Endothelial cell of umbilical vein (primary cell): Measurements from ENCODE around the gene C9. TPM values are rescaled to one million over a fixed set of nuclear protein-coding genes. Genes with fewer than 3 reads are reported as not detected.

Source experiments
- BruUV-seq: library from RNA; stranded (reverse); fragments of 400-500 nt; replicated peaks from 2 replicates; lab custom pipeline; 2021; lab: Mats Ljungman, UMichigan
- CTCF ChIA-PET: fragments of 300-600, 350-600 bp; sonication (Branson Sonifier 250); formaldehyde crosslinking; loops from one replicate; lab custom pipeline; 2021; ENCODE audit warnings: antibody characterized with exemption, inconsistent platforms; lab: Charles Lee
- POLR2A ChIA-PET: fragments of 300-600, 350-600 bp; sonication (Branson Sonifier 250); formaldehyde crosslinking; loops from one replicate; lab custom pipeline; 2021; ENCODE audit warnings: antibody characterized with exemption, inconsistent platforms; lab: Charles Lee
- DNase-seq: peaks from one replicate; pipeline ENCODE4 v3.0.0-alpha.2; 2011; ENCODE audit warnings: low read depth, low spot score
- FAIRE-seq: peaks from 2 replicates; lab custom pipeline; 2011; peaks lifted over from hg19 to GRCh38; lab: Jason Lieb, UNC
- H2AFZ ChIP-seq: 2 replicates; pipeline ENCODE4 v1.6.0; 2012; ENCODE audit warnings: low read depth, low read length, control low read depth, inconsistent platforms
- H3K27ac ChIP-seq: 2 replicates; pipeline ENCODE4 v1.5.1; 2011; ENCODE audit warnings: low read depth, mild to moderate bottlenecking, control low read depth, low read length, moderate library complexity; ENCODE audit not compliant: insufficient read depth
- H3K27me3 ChIP-seq, 2 experiments: 2 replicates each; pipeline versions ENCODE4 v1.6.0 to v1.6.1; 2011; ENCODE audit warnings: low read length in 2 of 2, mixed read lengths in 1 of 2; ENCODE audit not compliant: control insufficient read depth in 2 of 2, insufficient read depth in 2 of 2
- H3K36me3 ChIP-seq, 2 experiments: 2 replicates in 1 of 2; 3 replicates in 1 of 2; pipeline ENCODE4 v1.5.1; 2011; ENCODE audit warnings: low read length in 2 of 2, mild to moderate bottlenecking in 1 of 2, moderate library complexity in 1 of 2; ENCODE audit not compliant: control insufficient read depth in 2 of 2, insufficient read depth in 2 of 2; ENCODE audit errors: extremely low read depth in 1 of 2
- H3K4me1 ChIP-seq: 3 replicates; pipeline ENCODE4 v1.5.1; 2011; ENCODE audit warnings: mild to moderate bottlenecking, low read length; ENCODE audit not compliant: control insufficient read depth, insufficient read depth; ENCODE audit errors: extremely low read depth
- H3K4me2 ChIP-seq: 2 replicates; pipeline ENCODE4 v1.6.1; 2011; ENCODE audit warnings: low read length, control low read depth, mixed read lengths; ENCODE audit not compliant: insufficient read depth
- H3K4me3 ChIP-seq, 3 experiments: fragments of 200-600 bp in 1 of 3; sonication (generic), shearing (Covaris generic) in 1 of 3; replicated peaks in 1 of 3; 2 replicates each; pipeline ENCODE4 v1.5.1; 2011 to 2016; ENCODE audit warnings: control low read depth in 3 of 3, low read length in 3 of 3, mild to moderate bottlenecking in 2 of 3, inconsistent platforms in 1 of 3, low read depth in 1 of 3, moderate library complexity in 1 of 3; ENCODE audit not compliant: insufficient read depth in 1 of 3
- H3K79me2 ChIP-seq: 2 replicates; pipeline ENCODE4 v1.6.0; 2012; ENCODE audit warnings: low read length, inconsistent platforms; ENCODE audit not compliant: control insufficient read depth, insufficient read depth
- H3K9ac ChIP-seq: replicated peaks from 2 replicates; pipeline ENCODE3; 2011; ENCODE audit warnings: low read length, control low read depth; ENCODE audit not compliant: insufficient read depth; ENCODE audit errors: extremely low read depth
- H3K9me1 ChIP-seq: replicated peaks from 3 replicates; pipeline ENCODE4 v1.6.0; 2011; ENCODE audit warnings: mild to moderate bottlenecking, low read length; ENCODE audit not compliant: control insufficient read depth, insufficient read depth; ENCODE audit errors: extremely low read depth
- H3K9me3 ChIP-seq: replicated peaks from 2 replicates; pipeline ENCODE4 v1.5.1; 2012; ENCODE audit warnings: low read length, inconsistent platforms; ENCODE audit not compliant: control insufficient read depth, insufficient read depth
- H4K20me1 ChIP-seq: replicated peaks from 2 replicates; pipeline ENCODE3; 2011; ENCODE audit warnings: mild to moderate bottlenecking, low read length; ENCODE audit not compliant: control insufficient read depth, insufficient read depth; ENCODE audit errors: extremely low read depth
- EZH2 ChIP-seq: IDR thresholded peaks from 2 replicates; pipeline ENCODE4 v1.6.1; 2012; ENCODE audit warnings: borderline replicate concordance, low read depth, mild to moderate bottlenecking, moderate library complexity, low read length, inconsistent platforms; ENCODE audit not compliant: severe bottlenecking
- FOS ChIP-seq: IDR thresholded peaks from 2 replicates; pipeline ENCODE4 v1.6.1; 2011; ENCODE audit warnings: mild to moderate bottlenecking, low read length, moderate library complexity, borderline replicate concordance; ENCODE audit not compliant: insufficient read depth
- GATA2 ChIP-seq: IDR thresholded peaks from 2 replicates; pipeline ENCODE4 v1.7.0; 2011; ENCODE audit warnings: low read depth, mild to moderate bottlenecking, moderate library complexity, mixed read lengths, low read length; ENCODE audit not compliant: insufficient read length, insufficient read depth
- JUN ChIP-seq: IDR thresholded peaks from 2 replicates; pipeline ENCODE4 v1.6.1; 2011; ENCODE audit warnings: borderline replicate concordance, low read depth; ENCODE audit not compliant: insufficient read length, insufficient read depth
- MAX ChIP-seq: IDR thresholded peaks from 2 replicates; pipeline ENCODE4 v1.6.1; 2011; ENCODE audit not compliant: insufficient read depth, insufficient read length
- MYC ChIP-seq: IDR thresholded peaks from one replicate; pipeline ENCODE4 v1.6.1; 2011; ENCODE audit warnings: mild to moderate bottlenecking, low read depth, low read length
- POLR2A ChIP-seq: IDR thresholded peaks from 2 replicates; pipeline ENCODE4 v1.6.1; 2012; ENCODE audit warnings: low read depth, mild to moderate bottlenecking, control low read depth, low read length
- POLR2AphosphoS5 ChIP-seq: IDR thresholded peaks from 2 replicates; pipeline ENCODE4 v1.6.1; 2012; ENCODE audit warnings: low read depth, mild to moderate bottlenecking, control low read depth, low read length, moderate library complexity; ENCODE audit not compliant: insufficient read depth
- dilution Hi-C: fragments of 300-500 bp; cut with MboI; formaldehyde crosslinking; loops from one replicate; pipeline ENCODE4 v1.15.0; 2019; ENCODE audit warnings: low sequenced_read_pairs; ENCODE audit not compliant: extremely low pct_ligation_motif_present
- intact Hi-C: fragments of 100-400 bp; cut with micrococcal nuclease; formaldehyde crosslinking; loops from one replicate; pipeline ENCODE4 v1.10.0; 2022
- polyA plus RNA-seq, 4 experiments: library from polyadenylated mRNA; depleted of rRNA in 3 of 4; stranded (reverse) in 3 of 4; unstranded in 1 of 4; fragments of >200 nt; gene quantifications; 2 replicates each; pipeline versions ENCODE4 v1.2.1 to v1.2.3, GENCODE V29; 2011 to 2012; ENCODE audit warnings: missing spikeins in 1 of 4
- total RNA-seq: library from RNA; stranded (reverse); gene quantifications from 2 replicates; pipeline ENCODE4 v1.2.3, GENCODE V29; 2021
- TF ChIP-seq, protein P1 (sequence below), 2 donors: IDR thresholded peaks; 1 replicate in 1 of 2; 2 replicates in 1 of 2; pipeline ENCODE4 v1.5.1; 2011; ENCODE audit warnings: low read length in 2 of 2, mild to moderate bottlenecking in 2 of 2, moderate library complexity in 2 of 2, control low read depth in 1 of 2, inconsistent platforms in 1 of 2, low read depth in 1 of 2; ENCODE audit not compliant: insufficient read depth in 1 of 2; ENCODE audit errors: extremely low read depth in 1 of 2

C9 gene
- total and polyA plus RNA-seq, 2 donors (not counting 3 experiments of a cell fraction or from before 2014, with no cell fraction given): 0.33 TPM; not detected in 1

DNA sequence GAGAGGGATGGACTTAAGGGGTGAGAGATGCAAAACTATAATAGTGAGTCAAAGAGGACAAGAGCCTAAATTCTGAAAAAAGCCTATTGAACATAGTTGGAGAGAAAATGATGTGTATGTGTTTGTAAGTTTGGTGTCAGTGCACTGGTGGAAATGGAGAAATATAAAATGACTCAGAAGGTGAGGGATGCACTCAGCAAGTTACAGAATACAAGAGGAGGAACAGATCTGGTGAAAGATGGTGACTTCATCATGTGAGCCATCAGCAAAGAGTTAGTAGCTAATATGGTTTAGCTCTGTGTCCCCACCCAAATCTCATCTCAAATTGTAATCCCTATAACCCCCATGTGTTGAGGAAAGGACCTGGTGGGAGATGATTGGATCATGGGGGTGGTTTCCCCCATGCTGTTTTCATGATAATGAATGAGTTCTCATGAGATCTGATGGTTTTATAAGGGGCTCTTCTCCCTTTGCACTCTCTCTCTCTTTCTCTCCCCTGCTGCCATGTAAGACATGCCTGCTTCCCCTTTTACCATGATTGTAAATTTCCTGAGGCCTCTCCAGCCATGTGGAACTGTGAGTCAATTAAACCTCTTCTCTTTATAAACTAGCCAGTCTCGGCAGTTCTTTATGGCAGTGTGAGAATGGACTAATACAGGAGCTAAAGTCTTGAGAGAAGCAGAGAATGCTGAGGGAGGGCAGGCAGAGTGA lies 114.6 kb downstream of the C9 start:
- H3K4me1 ChIP-seq: no peaks in the 10 kb centered on the region
- DNase-seq: no peak
- no peaks in the 10 kb centered on the region for H3K79me2 ChIP-seq
- H3K9me3 ChIP-seq: no peaks in the 10 kb centered on the region
- H3K36me3 ChIP-seq: no peaks in the 10 kb centered on the region
- no TSS peak for BruUV-seq
- ChIA-PET POLR2A (no interaction called here), CTCF (interaction anchor here (0.7 kb wide), 1 partner anchor 32 kb away, joined by 3 read pairs; no protein-coding TSS in a partner anchor)
- H3K4me2 ChIP-seq: no peak overlapping the region
- TF ChIP-seq EZH2: no peak
- TF ChIP-seq, protein P1, sequence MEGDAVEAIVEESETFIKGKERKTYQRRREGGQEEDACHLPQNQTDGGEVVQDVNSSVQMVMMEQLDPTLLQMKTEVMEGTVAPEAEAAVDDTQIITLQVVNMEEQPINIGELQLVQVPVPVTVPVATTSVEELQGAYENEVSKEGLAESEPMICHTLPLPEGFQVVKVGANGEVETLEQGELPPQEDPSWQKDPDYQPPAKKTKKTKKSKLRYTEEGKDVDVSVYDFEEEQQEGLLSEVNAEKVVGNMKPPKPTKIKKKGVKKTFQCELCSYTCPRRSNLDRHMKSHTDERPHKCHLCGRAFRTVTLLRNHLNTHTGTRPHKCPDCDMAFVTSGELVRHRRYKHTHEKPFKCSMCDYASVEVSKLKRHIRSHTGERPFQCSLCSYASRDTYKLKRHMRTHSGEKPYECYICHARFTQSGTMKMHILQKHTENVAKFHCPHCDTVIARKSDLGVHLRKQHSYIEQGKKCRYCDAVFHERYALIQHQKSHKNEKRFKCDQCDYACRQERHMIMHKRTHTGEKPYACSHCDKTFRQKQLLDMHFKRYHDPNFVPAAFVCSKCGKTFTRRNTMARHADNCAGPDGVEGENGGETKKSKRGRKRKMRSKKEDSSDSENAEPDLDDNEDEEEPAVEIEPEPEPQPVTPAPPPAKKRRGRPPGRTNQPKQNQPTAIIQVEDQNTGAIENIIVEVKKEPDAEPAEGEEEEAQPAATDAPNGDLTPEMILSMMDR (IDR thresholded peaks at IDR 0.05; ENCODE audit: extremely low read depth in 1 of 2, insufficient read depth in 1 of 2, low read depth in 1 of 2, low read length in 2 of 2): no peak
- no peak for TF ChIP-seq MAX
- no peak for TF ChIP-seq GATA2
- TF ChIP-seq POLR2A: no peak
- no peak for TF ChIP-seq FOS
- no peak for TF ChIP-seq POLR2AphosphoS5
- no peak for TF ChIP-seq JUN
- no peak for TF ChIP-seq MYC
- no peak for FAIRE-seq
- no peaks in the 10 kb centered on the region for H3K27me3 ChIP-seq
- H3K9ac ChIP-seq: no peak overlapping the region
- no peaks in the 10 kb centered on the region for H4K20me1 ChIP-seq
- dilution Hi-C loops: no loop called here
- H3K9me1 ChIP-seq: no peaks in the 10 kb centered on the region
- H3K27ac ChIP-seq: no peak overlapping the region
- intact Hi-C loops: no loop called here
- H2AFZ ChIP-seq: no peak overlapping the region
- no peak overlapping the region for H3K4me3 ChIP-seq
